ENCODE results near the gene EEF1E1.

EEF1E1 gene
- 4.1 to 5.2 reads per million in 2 donors for total RNA-seq

DNA sequence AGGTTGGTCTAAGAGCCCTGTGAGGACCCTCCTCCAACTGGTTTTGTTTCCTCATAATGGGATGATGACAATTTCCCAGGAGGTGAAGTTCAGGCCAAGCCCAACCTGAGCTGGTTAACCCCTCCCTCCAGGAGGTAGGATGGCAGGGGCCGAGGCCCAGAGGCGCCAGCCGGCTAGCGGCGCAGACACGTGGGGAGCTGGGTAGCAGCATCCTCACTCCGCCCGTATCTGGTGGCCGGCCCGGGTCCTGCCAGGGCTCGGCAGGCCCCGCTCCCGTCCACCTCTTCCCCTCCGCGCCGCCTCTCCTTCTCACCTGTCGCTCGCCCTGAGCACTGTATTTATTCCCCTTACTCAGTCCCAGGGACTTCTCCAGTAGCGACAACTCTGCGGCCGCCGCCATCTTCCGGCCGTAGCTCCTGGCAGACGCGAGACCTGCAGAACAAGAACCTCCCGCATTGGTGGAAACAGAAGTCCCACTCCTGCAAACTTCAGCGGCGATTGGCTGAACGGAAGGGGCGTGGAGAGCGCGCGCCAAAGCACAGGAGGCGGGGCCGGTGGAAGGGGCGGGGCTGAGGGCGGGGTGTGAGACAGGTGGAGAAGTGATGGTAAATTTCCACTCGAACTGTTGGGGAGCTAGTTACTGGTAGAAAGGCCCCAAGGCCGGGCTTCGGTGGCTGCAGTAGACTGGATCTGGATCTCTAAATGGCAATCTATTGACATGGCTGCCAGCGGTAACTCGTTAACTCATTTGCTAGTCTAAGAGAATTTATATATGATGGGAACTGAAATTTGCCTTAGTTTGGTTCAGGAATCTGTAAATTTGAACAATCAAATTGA is at the start of gene EEF1E1:
EEF1E1 (minus strand) TSS at position 427 of the 837 bp plus-strand sequence; CDS start at position 400, 27 bp downstream.
- DNase-seq: peak; percentile 89

DNA sequence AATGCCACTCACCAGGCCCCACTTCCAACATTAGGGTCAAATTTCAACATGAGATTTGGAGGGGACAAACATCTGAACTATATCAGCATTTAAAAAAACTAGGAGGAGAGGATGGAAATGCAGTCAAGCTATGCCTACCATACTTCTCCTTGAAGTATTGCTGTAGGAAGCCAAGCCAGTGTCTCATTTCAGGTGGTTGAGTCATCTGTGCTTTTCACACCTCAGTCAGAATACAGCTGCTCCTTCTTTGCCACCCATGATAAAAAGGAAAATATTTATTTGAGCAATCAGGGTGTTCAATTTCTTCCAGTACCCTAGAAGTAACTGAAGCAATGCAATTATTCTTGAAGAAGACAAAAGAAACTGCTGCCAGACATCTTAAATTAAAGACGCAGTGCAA is 47.0 kb upstream of the EEF1E1 start:
- DNase-seq: no peak

DNA sequence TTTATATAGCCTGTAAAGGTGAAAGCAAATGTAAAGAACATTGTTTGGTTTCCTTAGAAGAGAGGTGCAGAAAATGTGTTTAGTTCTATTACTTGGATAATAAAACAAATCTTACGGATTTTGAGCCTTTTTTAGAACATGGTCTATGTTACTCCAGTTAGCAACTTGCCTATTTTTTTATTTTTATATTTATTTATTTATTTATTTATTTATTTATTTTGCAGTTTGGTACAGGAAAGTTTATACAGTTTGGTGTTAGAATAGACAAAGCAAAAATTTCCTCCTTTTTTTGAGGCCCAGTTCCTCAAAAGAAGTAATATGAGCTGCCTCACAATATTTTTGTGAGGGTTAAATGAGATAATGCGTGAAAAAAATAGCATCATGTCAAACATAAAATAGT is 41.6 kb upstream of the EEF1E1 start:
- DNase-seq: no peak

DNA sequence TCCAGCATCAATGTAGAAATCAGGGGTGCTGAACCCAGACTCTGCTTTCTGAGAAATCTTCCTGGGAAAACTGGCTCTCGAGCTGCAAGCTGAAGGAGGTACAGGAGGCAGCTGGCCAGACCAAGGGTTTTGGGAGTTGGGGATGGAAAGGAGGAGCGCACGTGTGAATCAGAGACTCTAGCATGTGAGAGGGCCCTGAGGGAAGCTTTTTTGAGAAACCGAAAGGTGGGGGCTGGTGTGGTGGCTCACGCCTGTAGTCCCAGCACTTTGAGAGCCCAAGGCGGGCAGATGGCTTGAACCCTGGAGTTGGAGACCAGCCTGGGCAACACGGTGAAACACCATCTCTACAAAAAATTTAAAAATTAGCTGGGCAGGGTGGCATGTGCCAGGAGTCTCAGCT is 37.1 kb upstream of the EEF1E1 start:
- no peak for DNase-seq

DNA sequence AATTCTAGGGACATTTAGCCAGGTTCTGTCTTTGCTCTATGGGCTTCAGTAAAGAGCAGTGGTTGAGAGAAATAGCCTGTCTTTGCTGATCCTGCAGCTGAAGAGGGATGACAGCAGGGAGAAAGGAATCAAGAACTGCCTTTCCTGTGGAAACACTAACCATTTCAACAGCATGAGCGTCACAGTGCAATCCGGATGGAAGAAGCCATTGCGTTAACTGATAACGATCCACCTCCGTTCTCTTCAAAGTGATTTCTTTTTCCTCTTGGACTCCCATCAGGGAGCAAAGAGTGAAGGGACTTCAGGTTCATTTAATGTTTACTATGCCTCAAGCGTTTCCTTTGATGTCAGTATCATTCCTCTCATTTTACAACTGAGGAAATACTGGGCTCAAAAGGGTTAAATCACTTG is 35.2 kb upstream of the EEF1E1 start:
- DNase-seq: no peak

DNA sequence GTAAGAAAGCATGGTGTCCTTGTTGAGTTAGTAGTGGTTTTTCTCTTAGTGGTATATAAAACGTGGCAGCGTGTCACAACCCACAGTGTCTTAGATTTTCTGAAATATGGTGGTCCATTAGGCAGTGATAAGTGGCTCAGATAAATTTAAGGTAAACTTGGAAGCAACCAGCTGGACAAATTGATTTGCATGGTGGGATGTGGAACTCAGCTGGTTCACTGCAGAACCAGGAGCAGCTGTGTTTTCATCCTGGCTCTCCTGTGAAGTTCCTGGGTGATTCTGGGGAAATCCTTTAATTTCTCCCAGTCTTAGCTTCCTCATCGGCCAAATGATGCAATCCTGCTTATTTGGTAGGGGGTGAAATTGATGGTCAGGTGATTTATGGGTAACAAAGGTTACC is 32.9 kb upstream of the EEF1E1 start:
- DNase-seq: no peak

DNA sequence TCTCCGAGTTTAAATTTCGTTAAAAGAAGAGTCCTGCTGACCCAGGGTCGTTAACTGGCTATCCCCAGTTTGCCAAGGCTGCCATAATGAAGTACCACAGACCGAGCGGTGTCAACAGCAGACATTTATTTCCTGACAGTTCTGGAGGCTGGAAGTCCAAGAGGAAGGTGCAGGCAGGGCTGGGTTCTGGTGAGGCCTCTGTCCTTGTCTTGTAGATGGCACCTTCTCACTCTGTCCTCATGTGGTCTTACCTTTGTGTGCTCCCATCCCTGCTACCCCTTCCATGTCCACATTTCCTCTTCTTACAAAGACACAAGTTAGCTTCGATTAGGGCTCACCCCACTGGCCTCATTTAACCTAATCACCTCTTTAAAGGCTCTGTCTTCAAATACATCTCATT is 29.8 kb upstream of the EEF1E1 start:
- DNase-seq: no peak

DNA sequence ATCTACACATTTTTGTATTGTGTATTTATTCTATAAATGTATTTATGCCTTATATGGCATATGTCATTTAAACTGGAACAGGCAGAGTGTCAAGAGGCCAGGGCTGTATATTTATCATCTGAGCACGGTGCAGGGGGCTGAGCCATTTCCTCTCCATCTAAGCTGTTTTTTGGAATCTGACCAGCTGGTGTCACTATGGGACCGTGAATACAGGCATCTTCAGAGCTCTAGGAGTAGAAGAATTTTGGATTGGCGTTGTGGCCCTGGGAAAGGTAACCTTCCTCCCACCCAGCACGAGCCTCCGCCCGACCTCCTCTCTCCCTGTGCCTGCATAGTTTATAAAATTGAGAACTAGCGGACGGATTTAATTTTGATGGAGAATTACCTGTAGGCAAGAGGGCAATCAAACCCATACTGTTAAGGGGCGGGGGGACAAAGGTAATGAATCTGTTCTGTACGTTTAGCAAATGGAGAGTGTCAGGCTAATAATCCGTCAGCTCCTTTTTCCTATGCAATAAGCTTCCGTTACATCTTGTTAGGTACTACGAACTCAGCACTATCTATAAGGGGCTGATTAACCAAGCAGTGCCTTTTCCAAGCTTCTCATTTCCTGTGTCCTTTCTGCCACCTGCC is 29.0 kb upstream of the EEF1E1 start:
- no peak for DNase-seq

DNA sequence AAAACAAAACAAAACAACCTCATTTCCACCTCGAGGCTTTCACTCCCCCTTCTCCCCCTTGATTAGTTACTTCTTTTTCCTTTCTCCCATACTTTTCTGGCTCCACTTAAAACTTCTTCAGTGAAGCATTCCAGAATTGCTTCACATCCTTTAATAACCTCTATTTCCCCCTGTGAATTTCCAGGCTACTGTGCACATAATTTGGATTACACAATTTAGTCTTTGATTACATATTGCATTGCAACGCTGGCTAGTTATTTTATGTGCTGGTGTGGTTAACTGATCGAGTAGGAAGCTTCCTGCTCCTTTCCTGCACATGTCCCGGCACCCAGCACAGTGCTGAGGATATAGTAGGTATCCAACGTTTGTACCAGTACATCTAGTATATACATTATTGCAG is 28.1 kb upstream of the EEF1E1 start:
- no peak for DNase-seq

DNA sequence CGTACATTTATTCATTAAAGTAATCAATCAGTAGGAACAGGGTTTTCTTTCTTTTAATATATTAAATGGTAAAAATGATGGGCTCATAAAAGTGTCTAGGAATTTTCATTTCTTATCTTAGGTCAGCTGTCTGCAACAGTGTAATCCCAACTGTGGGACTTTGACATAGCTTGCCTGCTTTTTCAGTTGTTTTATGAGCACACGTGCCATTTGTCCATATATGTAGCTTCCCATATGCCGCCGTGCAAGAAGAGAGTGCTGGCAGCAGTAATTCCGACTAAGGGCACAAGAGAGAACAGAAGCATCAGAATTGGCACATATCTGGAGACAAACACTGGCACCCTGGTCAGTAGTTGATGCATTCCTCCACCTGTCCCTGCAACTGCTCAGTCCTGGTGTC is 20.9 kb upstream of the EEF1E1 start:
- DNase-seq: no peak

DNA sequence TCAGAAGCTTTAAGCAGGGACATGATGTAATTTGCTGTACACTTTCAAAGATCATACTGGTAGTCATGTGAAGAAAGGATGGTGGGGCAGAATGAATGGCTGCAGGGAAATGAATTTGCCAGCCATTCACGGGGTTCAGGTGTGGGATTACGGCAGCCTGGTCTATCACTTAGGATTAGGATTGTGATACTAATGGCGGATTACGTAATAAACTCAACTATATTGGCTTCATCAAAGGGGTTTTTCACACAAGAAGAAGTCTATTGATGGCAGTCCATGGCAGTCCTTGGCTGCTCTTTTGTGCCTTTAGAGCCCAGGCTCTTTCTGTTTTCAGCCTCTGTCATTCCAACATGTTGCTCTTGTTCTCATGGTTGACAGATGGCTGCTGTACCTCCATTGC is 12.6 kb upstream of the EEF1E1 start:
- no peak for DNase-seq

DNA sequence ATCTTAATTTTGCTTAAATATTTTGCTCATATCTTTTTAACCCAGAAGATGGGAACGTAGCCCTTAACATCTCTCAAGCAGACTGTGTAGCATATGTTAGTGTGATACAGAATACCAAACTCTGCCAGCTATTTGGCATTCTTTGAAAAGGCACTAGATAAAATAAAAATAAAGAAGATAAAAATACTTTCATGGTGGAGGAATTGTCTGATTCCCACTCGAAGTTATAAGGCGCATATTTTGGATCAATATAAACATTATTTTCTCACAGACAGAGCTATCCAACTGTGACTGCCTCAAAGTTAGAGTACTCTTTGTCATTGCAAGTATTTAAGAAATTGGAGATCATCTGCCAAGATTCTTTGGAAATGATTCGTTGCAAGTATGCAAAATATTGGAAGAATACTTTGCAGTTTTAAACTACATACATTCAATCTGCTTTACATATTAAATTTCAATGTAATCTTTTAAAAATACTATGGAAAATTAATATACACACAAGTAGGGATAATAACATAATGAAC is 10.8 kb upstream of the EEF1E1 start:
- DNase-seq: no peak

DNA sequence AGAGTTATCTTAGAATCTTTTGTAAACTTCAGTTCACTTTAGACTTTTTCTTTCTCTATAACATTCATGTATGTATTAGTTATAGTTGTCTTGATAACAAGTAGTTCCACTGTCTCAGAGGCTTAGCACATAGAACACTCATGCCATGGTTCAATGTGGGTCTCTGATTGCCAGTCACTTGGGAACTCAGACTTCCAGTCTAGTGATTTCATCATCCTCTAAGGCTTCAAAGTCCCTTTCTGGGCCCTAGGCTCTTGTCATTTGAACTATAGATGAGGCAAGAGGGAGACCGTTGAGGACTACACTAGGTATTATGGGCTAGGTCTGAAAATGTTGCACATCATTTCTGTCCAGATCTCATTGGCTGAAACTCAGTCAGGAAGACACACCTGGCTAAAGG is 8.4 kb upstream of the EEF1E1 start:
- no peak for DNase-seq

DNA sequence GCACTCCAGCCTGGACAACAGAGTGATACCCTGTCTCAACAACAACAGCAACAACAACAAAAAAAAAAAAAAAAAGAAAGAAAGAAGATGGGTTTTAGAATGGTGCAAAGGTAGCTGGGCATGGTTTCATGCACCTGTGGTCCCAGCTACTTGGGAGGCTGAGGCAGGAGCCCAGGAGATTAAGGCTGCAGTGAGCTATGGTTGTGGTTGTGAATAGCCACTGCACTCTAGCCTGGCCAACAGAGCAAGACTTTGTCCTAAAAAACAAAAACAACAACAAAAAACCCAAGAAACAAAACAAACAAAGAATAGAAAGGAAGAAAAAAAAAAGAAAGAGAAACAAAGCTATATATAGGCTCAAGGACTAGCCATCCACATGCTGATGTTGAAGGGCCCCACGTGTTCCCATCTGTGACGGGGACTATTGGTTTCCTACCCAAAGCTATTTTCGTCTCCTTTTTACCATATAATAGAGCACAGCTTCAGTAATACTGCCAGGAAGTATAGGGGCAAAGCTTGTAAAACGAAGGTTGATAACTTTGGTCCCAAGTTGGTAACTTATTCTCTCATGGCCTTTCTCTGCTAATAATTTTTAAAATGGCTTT is 7.9 kb upstream of the EEF1E1 start:
- DNase-seq: no peak

DNA sequence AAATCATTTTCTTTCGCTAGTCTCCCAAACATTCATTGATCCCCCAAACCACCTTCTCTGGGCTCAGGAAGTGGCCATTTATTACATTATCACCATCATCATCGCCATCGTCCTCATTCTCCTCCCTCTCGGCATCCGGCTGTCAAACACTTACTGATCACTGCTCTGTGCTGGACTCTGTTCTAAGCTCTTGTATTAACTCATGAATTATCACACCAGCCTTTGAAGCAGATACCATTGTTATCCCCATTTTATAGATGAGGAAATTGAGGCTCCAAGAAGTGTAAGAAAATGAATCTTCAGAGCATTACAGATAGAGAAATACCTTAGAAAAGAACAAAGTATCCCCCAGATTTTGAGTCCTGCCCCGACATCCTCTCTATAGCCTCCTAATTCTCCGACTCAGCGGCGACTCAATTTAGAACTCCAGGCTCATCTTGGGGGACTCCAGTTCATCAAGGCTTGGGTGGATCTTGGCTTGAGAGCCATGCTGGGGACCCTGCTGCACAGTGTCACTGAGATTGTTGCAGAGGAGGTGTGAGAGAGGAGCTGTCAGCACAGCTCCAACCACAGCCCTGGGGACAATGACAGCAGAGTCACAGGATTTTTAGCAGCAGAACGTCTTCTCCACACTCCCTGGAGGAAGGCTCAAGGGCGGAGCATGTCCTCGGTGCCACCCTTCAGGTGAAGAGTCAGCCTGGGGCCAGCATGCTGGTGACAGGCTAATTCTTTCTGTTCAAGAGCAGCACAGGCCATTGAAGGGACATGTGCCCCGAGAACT is 6.6 kb upstream of the EEF1E1 start:
- no peak for DNase-seq

DNA sequence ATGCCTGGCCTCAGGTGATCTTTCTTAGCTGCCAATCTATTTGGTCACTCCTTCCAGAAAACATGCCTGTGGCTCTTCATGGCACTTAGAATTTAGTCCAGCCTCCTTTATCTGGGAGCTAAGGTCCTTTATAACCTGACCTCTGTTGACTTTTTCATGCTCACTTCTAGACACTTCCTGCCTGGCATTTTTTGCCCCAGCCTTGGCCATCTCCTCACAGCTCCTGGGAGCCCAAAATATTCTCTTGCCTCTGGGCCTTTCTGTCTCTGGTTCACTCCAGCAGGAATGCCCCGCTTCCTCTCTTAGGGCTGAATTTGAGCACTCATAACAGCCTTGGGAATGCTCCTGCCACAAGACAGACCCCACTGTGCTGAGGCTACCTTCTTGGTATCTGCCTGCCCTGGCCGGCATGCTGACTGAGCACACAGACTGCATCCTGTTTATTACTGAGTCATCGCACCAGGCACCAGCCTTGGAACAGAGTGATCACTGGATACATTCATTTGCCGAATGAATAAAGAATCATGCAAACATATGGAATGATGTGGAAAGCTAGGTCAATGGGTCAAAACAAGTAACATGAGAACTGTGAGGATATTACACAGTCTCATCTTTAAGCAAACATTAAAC is 5.8 kb upstream of the EEF1E1 start:
- no peak for DNase-seq

DNA sequence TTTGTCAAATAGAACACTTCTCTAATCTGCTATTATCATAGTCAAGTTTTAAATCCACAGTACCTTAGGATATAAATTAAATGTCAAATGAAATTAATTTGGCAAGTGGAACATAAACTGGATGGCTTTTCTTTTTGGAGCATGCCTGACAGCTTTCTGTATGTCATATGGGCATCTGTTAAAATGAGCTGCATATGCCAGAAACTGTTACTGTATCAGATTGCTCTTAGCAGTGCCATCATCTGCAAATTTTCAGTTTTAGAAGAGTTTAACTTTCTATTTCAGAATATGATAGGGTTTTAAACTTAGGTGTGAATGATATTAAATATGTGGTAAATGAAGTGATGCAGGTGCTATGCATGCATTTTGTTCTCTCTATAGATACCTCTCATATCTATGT is 3.4 kb upstream of the EEF1E1 start:
- DNase-seq: no peak

DNA sequence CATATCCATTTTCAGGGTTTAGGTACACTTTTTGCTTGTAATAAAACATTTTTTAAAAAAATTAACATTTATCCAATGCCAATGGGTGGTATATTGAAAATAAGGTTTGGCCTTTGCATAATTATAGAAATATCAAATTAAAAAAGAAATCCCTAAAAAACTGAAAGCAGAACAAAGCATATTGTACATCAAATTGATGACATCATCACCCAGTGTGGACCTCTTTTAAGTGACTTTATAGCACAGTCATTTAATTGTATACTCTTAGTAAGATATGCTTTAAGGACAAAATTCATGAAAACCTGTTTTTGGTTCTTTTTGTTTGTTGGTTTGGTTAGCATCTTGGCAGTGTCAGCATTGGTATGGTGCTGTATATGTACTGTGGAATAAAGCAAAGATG is 1.4 kb upstream of the EEF1E1 start:
- DNase-seq: no peak

DNA sequence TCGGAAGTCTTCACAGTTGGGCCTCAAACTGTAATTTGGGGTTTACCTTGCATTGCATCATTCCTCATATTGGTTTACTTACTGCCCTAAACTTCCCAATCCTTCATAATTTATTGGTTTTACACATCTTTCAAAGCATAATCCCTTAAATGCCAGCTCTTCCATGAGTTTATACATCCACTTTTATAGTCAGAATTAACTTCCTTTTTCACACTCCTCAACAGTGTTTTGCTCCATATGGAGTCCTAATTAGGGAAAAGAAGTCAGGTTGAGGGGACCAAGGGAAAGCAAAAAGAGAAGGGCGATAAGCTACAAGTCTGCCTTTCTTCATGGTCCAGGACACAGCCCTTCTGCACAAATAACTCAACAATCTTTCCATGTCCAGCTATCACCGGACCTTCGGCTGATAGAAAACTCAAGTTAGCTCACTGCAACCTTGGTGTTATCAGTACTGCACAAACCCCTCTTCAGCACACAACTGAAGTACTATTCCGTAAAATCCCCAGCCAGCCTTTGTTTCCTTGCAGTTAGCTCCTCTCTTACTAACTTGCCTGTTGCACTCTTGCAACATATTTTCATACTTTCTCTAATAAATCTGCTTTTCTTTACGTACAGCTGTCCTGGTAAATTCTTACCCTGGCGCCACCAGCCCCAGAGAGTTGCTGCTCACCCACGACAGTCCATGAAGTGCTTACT is 2.0 kb downstream of the EEF1E1 start:
- no peak for DNase-seq

DNA sequence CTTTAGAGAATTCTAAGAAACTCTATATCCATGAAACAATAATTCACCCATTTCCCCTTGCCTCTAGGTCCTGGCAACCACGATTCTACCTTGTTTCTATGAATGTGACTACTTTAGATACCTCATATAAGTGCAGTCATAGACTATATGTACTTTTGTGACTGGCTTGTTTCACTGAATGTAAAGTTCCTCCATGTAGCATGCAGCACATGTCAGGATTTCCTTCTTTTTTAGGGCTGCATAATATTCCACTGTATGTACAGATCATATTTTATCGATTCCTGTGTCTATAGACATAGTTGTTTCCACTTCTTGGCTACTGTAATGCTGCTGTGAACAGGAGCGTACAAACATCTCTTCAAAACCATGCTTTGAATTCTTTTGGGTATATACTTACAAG is 11.7 kb downstream of the EEF1E1 start:
- no peak for DNase-seq

DNA sequence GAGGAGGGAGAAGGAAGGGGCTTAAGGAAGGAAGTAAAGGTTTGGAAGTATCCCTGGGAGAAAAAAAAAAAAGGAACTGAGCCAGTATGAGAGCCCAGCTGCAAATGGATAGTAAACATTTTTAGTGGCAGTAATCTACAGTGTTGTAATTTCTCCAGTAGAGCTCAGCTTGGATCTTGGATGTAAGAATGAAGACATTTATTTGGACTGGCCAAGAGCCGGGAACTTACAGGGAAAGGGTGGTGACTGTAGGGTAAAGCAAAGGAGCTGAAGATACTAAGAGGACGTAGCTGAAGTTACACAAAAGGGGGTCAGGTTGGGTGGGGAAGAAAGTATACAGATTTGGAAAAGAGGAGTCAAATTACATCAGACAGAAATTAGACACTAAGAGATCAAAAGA is 13.5 kb downstream of the EEF1E1 start:
- no peak for DNase-seq

Data from activated gamma-delta T cell (primary cell).